NCI-H526 (cell line): Measurements from ENCODE around the gene FILIP1.

Experiments
- DNase-seq, 2 experiments: peaks; one replicate each; lab custom pipeline; 2025; lab: John Stamatoyannopoulos, UW

The FILIP1 gene

DNA sequence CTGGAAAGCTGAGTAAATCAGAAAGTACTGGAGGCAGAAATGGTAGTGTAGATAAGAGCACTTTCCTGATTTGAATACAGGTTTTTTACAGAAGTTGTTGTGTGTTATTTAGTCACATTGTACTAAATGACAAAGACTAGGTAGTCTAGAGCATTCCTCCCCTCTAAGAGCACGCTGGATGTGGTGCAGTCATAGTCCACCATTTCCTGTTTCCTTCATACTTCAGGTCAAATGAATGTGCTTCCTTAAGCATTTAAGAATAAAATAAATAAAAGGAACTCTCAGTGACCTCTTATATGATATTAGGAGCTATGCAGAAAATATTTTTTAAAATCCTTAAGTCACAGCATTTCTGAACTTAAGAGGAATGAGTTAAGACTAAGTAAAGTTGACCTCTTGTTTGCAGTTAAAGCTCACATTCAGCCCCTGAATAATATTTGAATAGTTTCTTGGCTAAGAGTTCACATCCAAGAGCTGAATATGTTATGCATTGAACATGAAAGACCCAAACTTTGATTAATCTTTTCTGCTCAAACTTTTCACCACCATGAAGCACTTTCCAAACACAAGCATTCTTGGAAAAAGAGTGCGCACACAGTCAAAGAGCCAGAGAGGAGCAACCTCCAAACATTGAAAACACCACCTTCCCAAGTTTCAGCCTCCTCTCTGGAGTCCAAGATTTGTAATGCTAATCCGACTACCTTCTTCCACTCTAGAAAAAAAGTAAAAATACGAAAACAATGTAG, 155.6 kb downstream of the FILIP1 start:
- no peak for DNase-seq

DNA sequence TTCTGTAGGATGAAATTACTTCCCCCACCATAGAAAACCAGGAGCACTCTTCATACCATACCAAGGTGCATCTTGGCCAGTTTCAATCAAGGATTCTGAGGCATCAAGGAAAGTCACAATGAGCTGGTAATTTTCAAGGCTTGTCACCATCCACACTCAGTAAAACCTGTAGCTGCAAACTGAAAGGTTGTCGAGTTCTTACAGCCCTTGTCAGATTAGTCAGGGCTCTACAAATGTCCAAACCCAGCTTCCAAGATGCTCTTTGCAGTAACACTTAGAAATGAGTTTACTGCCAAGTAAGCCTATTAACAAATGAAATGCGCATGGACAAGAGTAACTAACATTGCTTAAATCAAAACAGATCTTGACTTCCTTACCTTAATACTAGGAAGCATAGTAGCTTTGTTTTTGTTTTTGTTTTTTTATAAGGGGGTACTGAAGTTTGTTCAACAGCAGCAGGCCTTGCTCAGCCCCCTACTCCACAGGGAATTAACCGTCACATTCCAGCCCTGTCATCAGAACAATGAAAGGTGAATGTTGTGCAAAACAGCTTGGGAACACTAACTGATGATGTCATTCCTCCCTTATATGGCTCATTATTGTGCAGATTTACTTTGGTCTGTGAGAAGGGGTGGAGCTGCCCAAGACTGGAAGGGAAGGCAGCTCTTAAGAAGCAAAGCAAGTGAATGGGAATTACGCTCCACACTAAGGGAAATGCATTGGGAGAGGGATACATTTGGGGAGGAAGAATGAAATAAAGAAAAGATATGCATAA, 159.1 kb downstream of the FILIP1 start:
- no peak for DNase-seq

DNA sequence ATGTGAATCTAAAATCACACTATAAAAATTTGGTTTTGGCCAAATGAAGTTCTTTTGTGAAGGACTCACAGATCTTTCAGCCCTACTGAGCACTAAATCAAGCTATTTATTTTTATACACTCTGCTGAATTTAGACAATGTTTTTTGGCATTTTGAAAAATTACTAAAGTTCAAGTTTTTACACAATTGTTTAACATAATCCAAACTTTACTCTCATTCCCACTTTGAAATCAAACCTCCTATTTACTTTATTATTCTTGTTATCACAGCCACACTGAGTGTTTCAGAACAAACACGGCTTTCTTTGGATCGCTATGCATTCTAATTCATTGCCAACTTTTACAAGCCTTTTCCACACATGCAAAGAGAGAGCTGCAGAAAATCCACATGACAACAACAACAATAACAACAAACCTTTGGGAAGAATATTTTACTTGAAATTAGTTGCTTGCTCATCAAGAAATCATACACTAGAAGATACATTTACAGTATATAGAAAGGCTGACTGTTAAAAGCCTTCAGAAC, 159.9 kb downstream of the FILIP1 start:
- no peak for DNase-seq

DNA sequence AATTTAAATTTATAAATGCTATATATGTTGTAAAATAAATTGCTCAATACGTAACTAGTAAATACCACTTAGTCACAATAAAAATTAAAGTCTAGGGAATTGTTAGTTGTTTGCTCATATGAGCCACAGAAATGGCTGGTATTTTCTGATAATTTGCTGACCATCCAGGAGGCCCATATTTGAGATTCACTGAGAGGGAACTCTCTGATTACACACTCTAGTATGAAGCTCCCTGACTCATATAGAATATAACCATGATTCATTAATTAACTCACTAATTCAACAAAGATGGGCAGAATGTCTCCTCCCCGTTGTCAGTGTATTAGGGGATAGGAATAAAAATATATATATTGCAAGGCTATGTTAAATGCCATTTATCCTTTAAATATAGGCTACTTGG, 162.4 kb downstream of the FILIP1 start:
- DNase-seq = no peak

DNA sequence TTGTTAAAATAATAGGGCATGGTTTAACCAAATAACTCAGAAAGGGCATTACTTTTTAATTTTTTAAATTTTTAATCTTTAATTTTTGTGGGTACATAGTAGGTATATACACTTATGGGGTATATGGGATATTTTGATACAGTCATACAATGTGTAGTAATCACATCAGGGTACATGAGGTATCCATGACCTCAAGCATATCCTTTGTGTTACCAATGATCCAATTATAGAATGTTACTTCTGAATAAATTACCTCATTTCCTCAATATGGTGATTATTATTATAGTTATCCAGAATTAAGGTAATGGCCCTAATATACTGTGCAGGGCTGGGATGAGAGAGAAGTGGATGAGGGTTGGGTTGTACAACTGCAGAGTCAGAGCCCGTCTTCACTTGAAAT, 163.9 kb downstream of the FILIP1 start:
- DNase-seq = no peak

DNA sequence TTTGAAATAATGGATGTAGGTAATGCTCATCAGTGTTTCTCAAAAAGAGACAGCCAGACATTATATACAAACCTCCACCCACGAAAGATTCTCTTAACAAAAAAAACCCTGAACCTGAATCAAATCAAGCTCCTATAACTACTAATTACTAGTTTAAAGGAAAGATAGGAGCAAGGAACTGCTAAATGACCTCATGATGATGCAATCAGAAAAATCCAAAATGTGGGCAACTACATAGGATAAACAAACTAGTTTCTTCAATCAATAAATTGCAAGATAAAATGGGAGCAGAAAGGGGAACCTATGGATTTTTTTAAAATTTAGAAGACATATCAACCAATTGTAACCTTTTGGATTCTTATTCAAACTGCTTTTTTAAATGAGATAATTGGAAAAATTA, 165.8 kb downstream of the FILIP1 start:
- DNase-seq = no peak

DNA sequence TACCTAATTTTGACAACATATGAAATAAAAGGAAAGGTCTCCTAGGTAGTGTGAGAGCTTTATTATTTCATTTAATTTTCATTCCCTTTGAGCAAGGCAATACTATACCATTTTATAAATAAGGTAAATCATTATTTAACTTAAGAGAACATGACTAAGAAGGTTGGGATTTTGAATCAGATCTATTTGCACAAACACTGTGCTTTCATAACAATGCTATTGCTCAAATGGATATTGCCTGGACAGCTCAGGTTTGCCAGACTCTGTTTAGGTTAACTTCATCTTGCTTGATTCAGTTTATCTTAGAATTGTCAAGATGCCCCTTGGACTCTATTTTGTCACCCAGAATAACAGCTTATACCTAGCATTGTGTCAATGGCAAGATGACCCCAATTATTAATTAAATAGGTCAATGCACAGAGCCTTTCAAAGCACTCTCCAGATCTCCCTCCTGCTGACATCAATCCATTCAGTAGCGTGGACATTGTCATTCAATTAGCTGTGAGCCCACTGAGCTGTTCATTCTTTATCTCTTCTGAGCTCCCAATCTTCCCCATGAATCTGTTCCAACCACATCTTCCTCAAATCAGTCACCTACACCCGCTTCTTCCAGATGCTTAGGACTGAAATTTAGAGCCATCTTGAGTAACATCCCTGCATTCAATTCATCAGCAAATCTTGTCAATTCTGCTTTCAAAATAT, 166.9 kb downstream of the FILIP1 start:
- no peak for DNase-seq

DNA sequence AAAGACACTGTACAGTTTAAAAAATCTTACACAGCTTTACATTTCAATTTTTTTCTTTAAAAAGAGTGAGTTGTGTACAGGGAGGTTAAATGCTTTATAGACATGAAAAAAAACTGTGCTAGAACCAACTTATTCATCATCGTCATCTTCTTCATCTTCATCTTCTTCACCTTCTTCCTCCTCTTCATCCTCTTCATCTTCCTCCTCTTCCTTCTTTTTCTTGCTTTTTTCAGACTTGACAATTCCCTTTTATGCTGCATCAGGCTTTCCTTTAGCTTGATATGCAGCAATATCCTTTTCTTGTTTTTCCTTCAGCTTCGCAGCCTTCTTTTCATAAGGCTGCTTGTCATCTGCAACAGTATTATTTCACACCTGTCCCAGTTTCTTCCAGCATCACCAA, 174.7 kb downstream of the FILIP1 start:
- no peak for DNase-seq

DNA sequence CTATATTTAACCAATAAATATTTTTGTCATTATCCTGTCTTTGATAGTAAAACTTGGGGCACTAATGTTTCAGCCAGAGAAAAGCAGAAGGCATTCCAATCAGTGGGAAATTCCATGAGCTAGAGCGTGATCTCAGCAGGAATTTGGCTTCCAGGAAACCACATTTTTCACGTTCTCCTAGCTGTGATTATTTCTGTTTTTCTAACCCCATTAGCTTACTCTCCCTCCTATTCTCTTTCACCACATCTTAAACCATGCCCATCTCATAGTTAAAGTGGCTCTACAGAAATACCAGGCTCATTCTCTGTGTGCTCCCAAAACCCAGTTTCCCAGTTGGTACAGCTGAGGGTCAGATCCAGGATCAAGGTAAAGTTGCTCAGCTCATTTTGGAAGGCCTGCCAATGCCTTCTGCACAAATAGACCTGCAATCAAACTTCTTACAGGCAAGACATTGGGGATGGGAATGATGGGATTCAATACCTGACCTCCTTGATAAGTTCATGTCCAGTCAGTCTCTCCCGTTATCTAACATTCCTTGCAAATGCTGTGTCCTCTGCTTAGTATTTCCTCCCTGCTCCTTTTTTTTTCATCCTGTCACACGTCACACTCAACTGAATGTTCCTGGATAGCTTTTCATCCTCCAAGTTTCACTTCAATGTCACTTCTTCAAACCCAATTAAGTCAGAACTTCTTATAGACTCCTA, 175.9 kb downstream of the FILIP1 start:
- no peak for DNase-seq

DNA sequence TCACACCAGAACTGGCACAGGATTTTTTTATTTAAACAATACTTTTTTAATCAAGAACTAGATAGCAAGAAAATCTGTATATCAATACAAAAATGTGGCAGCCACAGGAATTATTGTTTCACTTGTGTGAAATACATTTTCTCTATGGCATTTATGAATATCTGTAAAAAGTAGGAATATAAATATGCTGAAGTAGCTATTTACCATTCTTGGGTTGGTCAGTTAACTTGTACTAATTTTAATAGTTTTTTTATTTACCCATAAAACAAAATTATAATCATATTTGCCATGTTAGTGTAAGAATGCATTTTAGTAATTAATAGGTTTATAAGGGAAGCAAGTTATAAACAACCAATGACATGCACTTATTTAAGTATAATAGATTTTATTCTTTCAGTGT, 177.6 kb downstream of the FILIP1 start:
- no peak for DNase-seq

DNA sequence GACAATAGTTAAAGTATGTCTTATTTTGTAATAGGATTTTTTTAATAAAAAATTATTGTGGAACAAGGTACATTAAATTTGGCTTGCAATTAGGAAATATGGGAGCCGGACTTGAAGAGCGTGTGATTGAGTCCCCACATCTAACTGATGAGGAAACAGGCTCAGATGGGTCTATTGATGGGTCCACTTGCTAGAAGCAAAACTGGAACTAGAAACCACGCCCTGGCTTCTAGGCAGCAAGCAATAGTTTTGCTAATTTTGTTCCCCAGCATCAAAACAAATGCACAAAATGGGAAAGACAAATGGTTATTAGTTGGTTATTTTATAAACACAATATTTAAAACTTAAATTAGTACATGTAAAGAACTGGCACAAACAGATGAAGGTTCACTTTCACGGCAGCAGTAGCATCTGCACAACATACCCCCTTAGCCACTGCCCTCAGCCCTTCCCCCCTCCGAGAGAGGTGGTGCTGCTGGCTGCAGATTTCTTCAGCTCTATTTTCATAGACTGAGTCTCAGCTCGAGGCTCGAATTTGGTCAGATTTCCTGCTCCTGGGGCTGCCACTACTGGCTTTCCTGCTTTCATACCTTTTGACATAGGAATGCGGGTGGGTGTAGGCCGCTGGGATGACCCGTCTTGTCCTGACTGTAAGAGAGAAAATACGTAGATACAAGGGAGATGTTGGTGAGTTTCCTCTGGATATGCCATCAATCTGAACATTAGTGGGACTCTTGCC, 185.2 kb downstream of the FILIP1 start:
- no peak for DNase-seq

DNA sequence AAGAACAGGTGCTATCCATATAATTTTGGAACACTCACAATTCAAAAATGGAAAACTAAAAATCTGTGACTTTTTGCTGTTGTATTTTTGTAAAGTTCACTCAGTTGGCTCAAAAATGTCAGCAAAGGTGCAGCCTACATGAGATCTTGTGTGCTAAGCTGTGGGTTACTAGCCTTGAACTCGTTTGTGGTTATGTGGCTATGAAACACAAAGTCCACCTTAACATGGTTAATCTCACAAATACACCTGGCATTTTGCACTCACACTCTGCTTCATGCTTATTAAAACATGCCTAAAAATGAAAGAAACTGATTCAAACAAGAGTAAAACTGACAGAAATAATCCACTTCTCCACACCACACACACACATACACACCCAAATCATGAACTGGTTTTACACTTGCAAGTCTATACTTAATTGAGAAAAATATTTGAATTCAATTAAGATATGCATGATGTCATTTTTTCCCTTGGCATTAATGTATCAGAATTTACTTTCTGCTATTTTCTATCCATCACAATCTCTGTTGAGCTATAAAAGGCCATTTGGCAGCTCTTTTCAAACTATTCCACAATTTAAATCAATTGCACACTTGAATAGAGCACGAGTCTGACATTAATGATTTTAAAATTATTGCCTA, 186.1 kb downstream of the FILIP1 start:
- no peak for DNase-seq

DNA sequence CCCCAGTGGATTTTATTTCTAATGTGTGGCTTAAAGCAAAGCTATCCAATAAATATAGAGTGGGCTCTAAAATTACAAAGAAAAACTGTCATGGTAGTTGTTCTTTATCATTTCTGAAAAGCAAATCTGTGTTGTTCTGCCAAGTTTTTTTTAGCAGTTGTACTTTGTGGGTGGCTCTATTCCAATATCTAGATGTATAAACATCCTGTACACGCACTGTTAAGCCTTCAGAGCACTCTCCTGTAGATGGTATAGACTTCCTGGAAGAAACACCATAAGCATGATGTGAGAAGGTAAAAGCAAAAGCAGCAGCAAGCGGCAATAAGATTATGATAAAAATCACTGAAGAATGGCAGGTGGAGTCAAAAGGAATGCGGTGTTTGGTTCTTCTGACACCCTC, 187.5 kb downstream of the FILIP1 start:
- DNase-seq = no peak

DNA sequence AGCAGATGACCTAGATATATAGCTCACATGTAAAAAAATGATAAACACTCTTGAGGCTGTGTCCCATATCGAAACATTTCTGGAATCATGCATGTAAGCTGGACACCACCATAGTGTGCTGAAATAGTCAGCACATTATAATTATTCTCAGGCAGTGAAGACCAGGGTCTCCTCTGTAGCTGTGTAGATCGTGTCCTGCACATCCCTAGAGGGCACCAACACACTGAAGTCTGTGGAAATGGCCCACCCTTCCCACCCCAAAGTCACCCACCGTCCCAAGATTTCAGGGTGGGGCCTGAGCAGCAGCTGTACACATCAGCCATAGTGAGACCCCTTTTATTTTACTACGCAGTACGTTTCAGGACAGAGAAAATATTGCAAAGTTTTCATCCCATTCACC, 188.0 kb downstream of the FILIP1 start:
- no peak for DNase-seq

DNA sequence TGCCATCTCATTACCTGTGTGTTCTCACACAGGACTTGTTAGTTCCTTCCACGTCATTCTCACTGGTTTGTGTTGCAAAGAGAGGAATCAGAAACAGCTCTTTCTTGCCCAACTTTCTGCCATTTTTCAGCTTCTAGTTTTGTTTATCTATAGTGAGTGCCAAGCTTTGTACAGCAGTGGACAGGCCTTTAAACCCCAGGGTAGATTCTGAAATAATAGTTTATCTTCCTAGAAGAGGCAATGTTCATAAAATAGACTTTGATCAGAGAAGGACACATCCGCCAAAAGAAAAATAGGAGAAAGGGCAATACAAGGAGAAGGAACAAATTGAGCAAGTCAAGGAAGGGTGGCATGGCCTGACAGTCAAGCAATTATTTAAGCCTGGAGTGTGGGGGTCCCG, 191.3 kb downstream of the FILIP1 start:
- no peak for DNase-seq

DNA sequence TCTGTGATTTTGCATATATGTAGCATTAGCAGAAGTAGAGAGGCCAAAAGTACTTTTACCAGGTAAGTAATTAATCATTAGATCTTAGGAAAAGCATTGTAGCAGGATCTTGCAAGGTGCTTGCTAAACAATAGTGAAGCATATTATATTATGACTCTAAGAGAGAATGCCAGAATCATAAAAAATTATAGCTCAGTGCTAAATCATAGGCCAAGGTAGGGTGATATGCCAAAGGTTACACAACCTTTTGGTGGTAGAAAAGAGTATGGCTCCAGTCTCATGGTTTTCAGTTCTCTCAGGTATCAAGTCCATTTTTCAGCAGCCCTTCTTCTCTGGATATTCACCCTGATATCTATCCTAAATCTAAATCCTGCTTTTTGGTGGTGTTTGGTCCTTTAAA, 192.1 kb downstream of the FILIP1 start:
- DNase-seq = no peak

DNA sequence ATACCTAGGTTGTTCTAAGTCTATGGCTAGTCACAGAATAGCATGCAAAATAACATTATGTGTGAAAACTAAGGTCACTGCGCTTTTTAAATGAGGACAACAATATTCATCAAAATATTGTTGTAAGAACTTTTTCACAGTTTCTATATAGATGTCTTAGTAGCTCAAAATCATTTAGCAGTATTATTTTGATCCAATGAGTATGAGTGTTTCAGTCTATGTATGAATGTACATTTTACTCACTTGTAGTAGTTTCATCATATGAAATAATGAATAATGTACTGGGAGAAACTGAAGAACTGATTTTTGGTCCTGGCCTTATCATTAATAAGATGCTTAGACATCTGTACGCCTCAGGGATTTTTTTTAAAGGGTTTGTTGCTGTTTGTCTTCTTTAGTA, 192.5 kb downstream of the FILIP1 start:
- DNase-seq = no peak

DNA sequence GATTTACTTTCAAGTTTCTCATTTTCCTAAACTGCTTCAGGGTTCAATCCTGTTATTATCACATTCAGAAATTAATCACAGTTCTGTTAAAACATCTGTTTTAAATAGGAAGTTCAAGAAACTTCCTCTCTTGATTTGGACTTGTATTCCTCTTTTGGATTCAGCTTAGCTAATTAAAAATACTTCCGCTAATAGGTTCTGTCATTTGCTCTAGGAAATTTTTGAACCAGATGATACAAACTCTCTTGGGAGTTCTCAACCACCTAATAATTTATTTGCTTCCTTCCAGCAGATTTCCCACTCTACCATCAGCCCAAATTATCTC, 193.1 kb downstream of the FILIP1 start:
- DNase-seq = no peak

DNA sequence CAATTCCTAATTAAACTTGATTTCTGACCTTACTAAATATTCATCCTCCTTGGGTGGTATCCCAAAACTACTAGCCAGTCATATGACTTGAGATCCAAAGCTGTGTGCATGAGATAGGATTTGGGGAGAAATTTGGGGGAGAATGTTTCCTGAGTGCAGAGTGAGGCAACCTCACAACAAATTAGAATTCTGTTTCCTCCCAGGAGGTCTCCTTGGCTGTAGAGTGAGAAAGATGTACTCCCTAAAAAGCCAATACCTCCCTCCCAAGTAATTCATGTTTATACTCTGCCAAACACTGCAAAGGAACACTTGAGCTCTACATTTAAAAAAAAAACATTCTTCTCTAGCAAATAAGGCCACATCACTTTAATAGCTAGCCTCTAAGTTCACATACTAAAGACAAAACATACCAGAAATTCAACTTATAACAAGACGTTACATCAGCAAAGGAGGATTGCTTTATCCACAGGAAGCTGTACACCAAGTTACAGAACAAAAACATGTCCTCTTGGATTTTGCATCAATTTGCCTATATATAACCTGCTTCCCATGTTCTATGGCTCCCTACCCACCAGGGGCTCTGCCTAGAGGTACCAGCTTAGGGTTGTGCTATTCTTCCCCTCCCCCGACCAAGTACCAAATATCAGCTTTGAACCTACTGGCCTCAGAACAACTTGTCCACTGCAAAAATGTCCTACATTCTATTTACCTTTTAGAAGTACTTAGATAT, 193.6 kb downstream of the FILIP1 start:
- DNase-seq = peak; percentile 5 to 57
